GM23338 (cell line): Measurements from ENCODE around the gene DCAF4. TPM values are rescaled to one million over a fixed set of nuclear protein-coding genes. Genes with fewer than 3 reads are reported as not detected.

ENCODE experiments used
- ATAC-seq: fragments of 200-7000 bp; cut with Tn5 transposase; 3 replicates; pipeline ENCODE4 v1.9.1; 2020
- DNase-seq: peaks from one replicate; pipeline ENCODE4 v3.0.0-alpha.2; 2015; ENCODE audit warnings: low spot score
- H2AFZ ChIP-seq: fragments of 200-600 bp; sonication (generic); 2 replicates; pipeline ENCODE4 v1.8.0; 2016; ENCODE audit warnings: antibody characterized with exemption, mild to moderate bottlenecking, moderate library complexity
- H3F3A ChIP-seq: fragments of 200-600 bp; sonication (generic); replicated peaks from 2 replicates; pipeline ENCODE4 v1.8.0; 2017; ENCODE audit warnings: antibody characterized with exemption, mixed run types, low read depth
- H3K27ac ChIP-seq: fragments of 200-600 bp; sonication (generic); 2 replicates; pipeline ENCODE4 v1.6.1; 2016; ENCODE audit warnings: low read depth
- H3K27me3 ChIP-seq: fragments of 200-600 bp; sonication (generic); 2 replicates; pipeline ENCODE4 v1.8.0; 2016; ENCODE audit warnings: mild to moderate bottlenecking, mixed run types, moderate library complexity; ENCODE audit not compliant: insufficient read depth
- H3K36me3 ChIP-seq: fragments of 200-600 bp; sonication (generic); 2 replicates; pipeline ENCODE4 v1.8.0; 2016; ENCODE audit warnings: mild to moderate bottlenecking; ENCODE audit not compliant: insufficient read depth
- H3K4me1 ChIP-seq: fragments of 200-600 bp; sonication (generic); 2 replicates; pipeline ENCODE4 v1.8.0; 2016; ENCODE audit warnings: mild to moderate bottlenecking, moderate library complexity; ENCODE audit not compliant: insufficient read depth
- H3K4me2 ChIP-seq: fragments of 200-600 bp; sonication (generic); 2 replicates; pipeline ENCODE4 v1.7.1; 2017; ENCODE audit warnings: mixed run types
- H3K4me3 ChIP-seq: fragments of 200-600 bp; sonication (generic); 2 replicates; pipeline ENCODE4 v1.6.1; 2016; ENCODE audit warnings: mixed run types
- H3K79me2 ChIP-seq: fragments of 200-600 bp; sonication (generic); replicated peaks from 2 replicates; pipeline ENCODE4 v1.8.0; 2017; ENCODE audit warnings: mild to moderate bottlenecking; ENCODE audit not compliant: insufficient read depth
- H3K9me2 ChIP-seq: fragments of 200-600 bp; sonication (generic); 2 replicates; pipeline ENCODE4 v1.8.0; 2017; ENCODE audit not compliant: insufficient read depth
- H4K20me1 ChIP-seq: fragments of 200-600 bp; sonication (generic); replicated peaks from 2 replicates; pipeline ENCODE4 v1.8.0; 2017; ENCODE audit warnings: mild to moderate bottlenecking; ENCODE audit not compliant: insufficient read depth
- H3K27ac Mint-ChIP-seq: 2 replicates; pipeline ENCODE4 v1.8.0; 2020; ENCODE audit warnings: inconsistent platforms, mild to moderate bottlenecking, moderate library complexity, mixed read lengths
- H3K27me3 Mint-ChIP-seq: 3 replicates; pipeline ENCODE4 v1.8.0; 2022; ENCODE audit warnings: low read depth, mild to moderate bottlenecking, moderate library complexity, mixed read lengths, inconsistent platforms; ENCODE audit not compliant: insufficient read depth, poor library complexity
- H3K36me3 Mint-ChIP-seq: 3 replicates; pipeline ENCODE4 v1.8.0; 2021; ENCODE audit warnings: low read depth, mild to moderate bottlenecking, inconsistent platforms, moderate library complexity, mixed read lengths
- H3K4me1 Mint-ChIP-seq: 3 replicates; pipeline ENCODE4 v1.8.0; 2020; ENCODE audit warnings: mild to moderate bottlenecking, inconsistent platforms, mixed read lengths
- H3K4me3 Mint-ChIP-seq: 3 replicates; pipeline ENCODE4 v1.8.0; 2021; ENCODE audit warnings: moderate library complexity, mild to moderate bottlenecking, inconsistent platforms, mixed read lengths
- H3K9me3 Mint-ChIP-seq: 3 replicates; pipeline ENCODE4 v1.8.0; 2020; ENCODE audit warnings: moderate library complexity, mild to moderate bottlenecking, inconsistent platforms, mixed read lengths
- CREB1 ChIP-seq: fragments of 250-450 bp; sonication (Bioruptor Pico); IDR thresholded peaks from 2 replicates; pipeline ENCODE4 v1.5.0; 2020; ENCODE audit warnings: low read depth, mild to moderate bottlenecking, moderate library complexity
- CTCF ChIP-seq, 2 experiments: fragments of 200-600 bp in 1 of 2; sonication (generic) in 1 of 2; conservative IDR thresholded peaks; 2 replicates each; pipeline versions ENCODE4 v1.5.1 to v1.6.1; 2016 to 2017; ENCODE audit warnings: antibody characterized with exemption in 2 of 2, low read depth in 2 of 2, mild to moderate bottlenecking in 2 of 2, moderate library complexity in 1 of 2
- ETS1 ChIP-seq: IDR thresholded peaks from 2 replicates; pipeline ENCODE4 v1.6.1; 2016; ENCODE audit warnings: antibody characterized with exemption
- EZH2 ChIP-seq: fragments of 200-600 bp; sonication (generic); IDR thresholded peaks from one replicate; pipeline ENCODE4 v1.8.0; 2017; ENCODE audit warnings: antibody characterized with exemption, mild to moderate bottlenecking, low read depth; ENCODE audit not compliant: unreplicated experiment
- EZH2phosphoT487 ChIP-seq: fragments of 200-600 bp; sonication (generic); IDR thresholded peaks from one replicate; pipeline ENCODE4 v1.8.1; 2018; ENCODE audit warnings: antibody characterized with exemption; ENCODE audit not compliant: unreplicated experiment
- JUNB ChIP-seq: IDR thresholded peaks from one replicate; pipeline ENCODE4 v1.6.1; 2016; ENCODE audit warnings: antibody characterized with exemption; ENCODE audit not compliant: unreplicated experiment
- NANOG ChIP-seq: IDR thresholded peaks from 2 replicates; pipeline ENCODE4 v1.6.1; 2016; ENCODE audit warnings: antibody characterized with exemption, borderline replicate concordance
- POLR2AphosphoS5 ChIP-seq: IDR thresholded peaks from 2 replicates; pipeline ENCODE4 v1.6.1; 2016; ENCODE audit warnings: antibody characterized with exemption, low read depth
- REST ChIP-seq: IDR thresholded peaks from one replicate; pipeline ENCODE4 v1.6.1; 2018; ENCODE audit warnings: antibody characterized with exemption; ENCODE audit not compliant: unreplicated experiment
- STAT1 ChIP-seq: IDR thresholded peaks from one replicate; pipeline ENCODE4 v1.6.1; 2016; ENCODE audit warnings: antibody characterized with exemption; ENCODE audit not compliant: unreplicated experiment
- ZNF114 ChIP-seq: fragments of 250-450 bp; sonication (Bioruptor Pico); IDR thresholded peaks from 2 replicates; pipeline ENCODE4 v1.5.0; 2020; ENCODE audit warnings: mild to moderate bottlenecking, moderate library complexity
- ZNF331 ChIP-seq: fragments of 250-450 bp; sonication (Bioruptor Pico); IDR thresholded peaks from 2 replicates; pipeline ENCODE4 v1.5.0; 2020; ENCODE audit warnings: low read depth, mild to moderate bottlenecking, moderate library complexity
- polyA plus RNA-seq: library from polyadenylated mRNA; unstranded; fragments of >200 nt; fragmentation: Nextera tagmentation; extraction: Ambion mirVana; gene quantifications from 2 replicates; pipeline ENCODE4 v1.2.1, GENCODE V29; 2016
- total RNA-seq: library from RNA; depleted of rRNA; stranded (reverse); fragments of >200 nt; shearing (Covaris generic); gene quantifications from 2 replicates; pipeline ENCODE4 v1.2.3, GENCODE V29; 2014
- TF ChIP-seq, protein P1 (sequence below): fragments of 250-450 bp; sonication (Bioruptor Pico); IDR thresholded peaks from 2 replicates; pipeline ENCODE4 v1.5.0; 2020; ENCODE audit warnings: mild to moderate bottlenecking, moderate library complexity

Gene DCAF4
- total and polyA plus RNA-seq, 2 experiments from 2014 or later: 17.5 to 39.3 TPM

- ATAC-seq: no peak
- no peak overlapping the region for H3K4me3 Mint-ChIP-seq
- no peaks in the 10 kb centered on the region for H3K9me3 Mint-ChIP-seq
- Histone ChIP-seq H3K27ac (no peak overlapping the region), H3K36me3 (no peaks in the 10 kb centered on the region), H2AFZ (no peak overlapping the region), H3K4me2 (no peak overlapping the region), H3K9me2 (no peaks in the 10 kb centered on the region), H3F3A (no peaks in the 10 kb centered on the region), H3K27me3 (peaks cover under 1% of the 10 kb centered on the region; the same call in 1 of the 2 replicates), H3K4me3 (no peak overlapping the region), H3K79me2 (no peaks in the 10 kb centered on the region), H3K4me1 (peaks cover 10% of the 10 kb centered on the region), H4K20me1 (no peaks in the 10 kb centered on the region)
- DNase-seq: no peak
- H3K4me1 Mint-ChIP-seq: peaks cover 16% of the 10 kb centered on the region; the same call in 2 of the 3 replicates
- no peak overlapping the region for H3K27ac Mint-ChIP-seq
- H3K27me3 Mint-ChIP-seq: peaks cover 3% of the 10 kb centered on the region
- no peak for TF ChIP-seq EZH2
- TF ChIP-seq NANOG: no peak
- TF ChIP-seq, protein P1, sequence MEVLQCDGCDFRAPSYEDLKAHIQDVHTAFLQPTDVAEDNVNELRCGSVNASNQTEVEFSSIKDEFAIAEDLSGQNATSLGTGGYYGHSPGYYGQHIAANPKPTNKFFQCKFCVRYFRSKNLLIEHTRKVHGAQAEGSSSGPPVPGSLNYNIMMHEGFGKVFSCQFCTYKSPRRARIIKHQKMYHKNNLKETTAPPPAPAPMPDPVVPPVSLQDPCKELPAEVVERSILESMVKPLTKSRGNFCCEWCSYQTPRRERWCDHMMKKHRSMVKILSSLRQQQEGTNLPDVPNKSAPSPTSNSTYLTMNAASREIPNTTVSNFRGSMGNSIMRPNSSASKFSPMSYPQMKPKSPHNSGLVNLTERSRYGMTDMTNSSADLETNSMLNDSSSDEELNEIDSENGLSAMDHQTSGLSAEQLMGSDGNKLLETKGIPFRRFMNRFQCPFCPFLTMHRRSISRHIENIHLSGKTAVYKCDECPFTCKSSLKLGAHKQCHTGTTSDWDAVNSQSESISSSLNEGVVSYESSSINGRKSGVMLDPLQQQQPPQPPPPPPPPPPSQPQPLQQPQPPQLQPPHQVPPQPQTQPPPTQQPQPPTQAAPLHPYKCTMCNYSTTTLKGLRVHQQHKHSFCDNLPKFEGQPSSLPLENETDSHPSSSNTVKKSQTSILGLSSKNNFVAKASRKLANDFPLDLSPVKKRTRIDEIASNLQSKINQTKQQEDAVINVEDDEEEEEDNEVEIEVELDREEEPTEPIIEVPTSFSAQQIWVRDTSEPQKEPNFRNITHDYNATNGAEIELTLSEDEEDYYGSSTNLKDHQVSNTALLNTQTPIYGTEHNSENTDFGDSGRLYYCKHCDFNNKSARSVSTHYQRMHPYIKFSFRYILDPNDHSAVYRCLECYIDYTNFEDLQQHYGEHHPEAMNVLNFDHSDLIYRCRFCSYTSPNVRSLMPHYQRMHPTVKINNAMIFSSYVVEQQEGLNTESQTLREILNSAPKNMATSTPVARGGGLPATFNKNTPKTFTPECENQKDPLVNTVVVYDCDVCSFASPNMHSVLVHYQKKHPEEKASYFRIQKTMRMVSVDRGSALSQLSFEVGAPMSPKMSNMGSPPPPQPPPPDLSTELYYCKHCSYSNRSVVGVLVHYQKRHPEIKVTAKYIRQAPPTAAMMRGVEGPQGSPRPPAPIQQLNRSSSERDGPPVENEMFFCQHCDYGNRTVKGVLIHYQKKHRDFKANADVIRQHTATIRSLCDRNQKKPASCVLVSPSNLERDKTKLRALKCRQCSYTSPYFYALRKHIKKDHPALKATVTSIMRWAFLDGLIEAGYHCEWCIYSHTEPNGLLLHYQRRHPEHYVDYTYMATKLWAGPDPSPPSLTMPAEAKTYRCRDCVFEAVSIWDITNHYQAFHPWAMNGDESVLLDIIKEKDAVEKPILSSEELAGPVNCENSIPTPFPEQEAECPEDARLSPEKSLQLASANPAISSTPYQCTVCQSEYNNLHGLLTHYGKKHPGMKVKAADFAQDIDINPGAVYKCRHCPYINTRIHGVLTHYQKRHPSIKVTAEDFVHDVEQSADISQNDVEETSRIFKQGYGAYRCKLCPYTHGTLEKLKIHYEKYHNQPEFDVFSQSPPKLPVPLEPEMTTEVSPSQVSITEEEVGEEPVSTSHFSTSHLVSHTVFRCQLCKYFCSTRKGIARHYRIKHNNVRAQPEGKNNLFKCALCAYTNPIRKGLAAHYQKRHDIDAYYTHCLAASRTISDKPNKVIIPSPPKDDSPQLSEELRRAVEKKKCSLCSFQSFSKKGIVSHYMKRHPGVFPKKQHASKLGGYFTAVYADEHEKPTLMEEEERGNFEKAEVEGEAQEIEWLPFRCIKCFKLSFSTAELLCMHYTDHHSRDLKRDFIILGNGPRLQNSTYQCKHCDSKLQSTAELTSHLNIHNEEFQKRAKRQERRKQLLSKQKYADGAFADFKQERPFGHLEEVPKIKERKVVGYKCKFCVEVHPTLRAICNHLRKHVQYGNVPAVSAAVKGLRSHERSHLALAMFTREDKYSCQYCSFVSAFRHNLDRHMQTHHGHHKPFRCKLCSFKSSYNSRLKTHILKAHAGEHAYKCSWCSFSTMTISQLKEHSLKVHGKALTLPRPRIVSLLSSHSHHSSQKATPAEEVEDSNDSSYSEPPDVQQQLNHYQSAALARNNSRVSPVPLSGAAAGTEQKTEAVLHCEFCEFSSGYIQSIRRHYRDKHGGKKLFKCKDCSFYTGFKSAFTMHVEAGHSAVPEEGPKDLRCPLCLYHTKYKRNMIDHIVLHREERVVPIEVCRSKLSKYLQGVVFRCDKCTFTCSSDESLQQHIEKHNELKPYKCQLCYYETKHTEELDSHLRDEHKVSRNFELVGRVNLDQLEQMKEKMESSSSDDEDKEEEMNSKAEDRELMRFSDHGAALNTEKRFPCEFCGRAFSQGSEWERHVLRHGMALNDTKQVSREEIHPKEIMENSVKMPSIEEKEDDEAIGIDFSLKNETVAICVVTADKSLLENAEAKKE: no peak
- no peak for TF ChIP-seq POLR2AphosphoS5
- no peak for TF ChIP-seq EZH2phosphoT487
- TF ChIP-seq STAT1: no peak
- no peak for TF ChIP-seq CTCF (conservative IDR thresholded peaks at IDR 0.05; ENCODE audit: low read depth in 2 of 2)
- TF ChIP-seq JUNB: no peak
- TF ChIP-seq ZNF331 (CRISPR knock-in tag): no peak
- TF ChIP-seq REST: no peak
- no peak for TF ChIP-seq ZNF114 (CRISPR knock-in tag)
- TF ChIP-seq ETS1: no peak
- no peak for TF ChIP-seq CREB1 (CRISPR knock-in tag)
- no peaks in the 10 kb centered on the region for H3K36me3 Mint-ChIP-seq
Observed at GRCh38 chr14:72903716-72904115, 22.5 kb upstream of the DCAF4 start.
